D341Med (cell line): ENCODE measurements around the gene ACBD5.

Experiments used
- DNase-seq: peaks from one replicate; pipeline ENCODE4 v3.0.0; 2012; ENCODE audit warnings: low spot score

ACBD5 gene

GRCh38 chr10:27152687-27153086 lies 87.9 kb downstream of the ACBD5 start:
- no peak for DNase-seq

DNA sequence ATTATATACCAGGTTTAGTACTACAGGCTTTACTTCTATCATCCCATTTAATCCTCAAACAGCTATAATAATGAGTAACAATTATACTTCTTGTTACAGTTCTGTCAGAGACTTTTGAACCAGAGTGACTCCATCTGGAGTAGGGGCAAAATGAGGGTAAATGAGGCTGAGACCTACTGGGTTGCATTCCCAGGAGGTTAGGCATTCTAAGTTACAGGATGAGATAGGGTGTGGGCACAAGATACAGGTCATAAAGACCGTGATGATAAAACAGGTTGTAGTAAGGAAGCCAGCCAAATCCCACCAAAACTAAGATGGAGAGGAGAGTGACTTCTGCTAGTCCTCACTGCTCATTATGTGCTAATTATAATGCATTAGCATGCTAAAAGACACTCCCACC lies 90.3 kb downstream of the ACBD5 start:
- no peak for DNase-seq

GRCh38 chr10:27147701-27148100 lies 92.9 kb downstream of the ACBD5 start:
- DNase-seq, result no peak

- no peak for DNase-seq
These were observed 94.7 kb downstream of the ACBD5 start for GRCh38 chr10:27145937-27146336.
